SH-SY5Y (cell line): ENCODE results near the gene GRWD1.

ENCODE experiments used
- GATA2 ChIP-seq: IDR thresholded peaks from 2 replicates; pipeline ENCODE4 v1.6.1; 2011; ENCODE audit warnings: mild to moderate bottlenecking, low read depth, low read length
- GATA3 ChIP-seq: IDR thresholded peaks from 2 replicates; pipeline ENCODE4 v1.6.1; 2011; ENCODE audit warnings: low read depth, mild to moderate bottlenecking, low read length, moderate library complexity

- TF ChIP-seq GATA3, result no peak
- no peak for TF ChIP-seq GATA2
Observed at GRCh38 chr19:48396016-48396823, 49.6 kb upstream of the GRWD1 start.
